ENCODE results near the gene C16orf86. TPM values are rescaled to one million over a fixed set of nuclear protein-coding genes. Genes with fewer than 3 reads are reported as not detected.

Gene C16orf86
- total RNA-seq, 1 experiment from 2014 or later = 0.34 TPM

DNA sequence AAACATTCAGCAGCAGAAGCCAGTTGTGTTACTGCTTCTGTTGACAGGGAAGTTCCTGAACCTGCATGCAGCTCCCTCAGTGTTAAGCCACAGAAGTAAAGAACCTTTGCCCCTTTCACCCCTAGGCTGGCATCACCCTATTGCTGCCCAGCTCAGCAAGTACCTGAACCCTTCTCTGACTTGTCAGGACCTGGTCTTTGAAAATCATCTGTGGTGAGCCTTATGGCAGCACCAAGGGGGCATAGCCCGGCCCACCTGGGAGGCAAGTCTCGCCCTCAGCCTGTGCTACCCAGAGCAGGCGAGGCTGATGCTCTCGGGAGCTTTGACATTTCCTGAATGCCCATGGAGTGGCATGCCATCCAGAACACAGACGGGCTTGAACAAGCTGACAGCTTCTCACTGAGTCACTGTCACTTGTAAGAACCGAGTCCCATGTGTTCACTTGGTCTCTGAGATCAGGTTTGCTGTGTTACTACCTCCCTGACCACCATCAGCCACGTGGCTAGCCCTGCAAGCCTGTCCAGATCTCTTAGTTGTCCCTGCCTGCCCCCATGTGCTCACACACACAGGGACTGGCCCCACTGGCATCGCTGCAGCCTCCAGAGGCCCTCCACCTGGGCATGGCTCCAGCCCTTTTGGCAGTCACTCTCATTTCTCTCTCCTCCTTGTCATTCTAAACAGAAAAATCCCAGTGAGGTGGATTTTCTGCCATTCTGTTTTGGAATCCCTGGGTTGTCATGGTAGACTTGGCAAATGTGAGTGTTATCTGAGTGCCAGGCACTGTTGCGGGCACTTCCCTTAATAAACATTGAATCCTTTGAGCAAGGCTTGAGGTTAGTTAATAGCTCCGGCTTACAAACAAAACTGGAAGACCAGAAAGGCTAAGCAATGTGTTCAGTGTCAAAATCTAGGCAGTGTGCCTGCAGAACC, 24.6 kb upstream of the C16orf86 start:
- Histone ChIP-seq H3K4me1 (peaks cover 4% of the 10 kb centered on the region; the same call in 1 of the 2 replicates), H3K27me3 (replicated peaks; ENCODE audit: control insufficient read depth, insufficient read depth, low read length) (no peaks in the 10 kb centered on the region), H3K36me3 (ENCODE audit: control insufficient read depth, insufficient read depth, low read length) (peaks cover 1% of the 10 kb centered on the region; the same call in 1 of the 2 replicates), H3K4me3 (ENCODE audit: low read depth, low read length) (no peak overlapping the region), H3K9me3 (no peaks in the 10 kb centered on the region)
- ChIA-PET CTCF (interaction anchor here (0.6 to 5.8 kb wide), 3 partner anchors 95 to 765 kb away, joined by 3 to 45 read pairs (median 6); no protein-coding TSS in a partner anchor), POLR2A (no interaction called here)
- BruUV-seq (replicated peaks) = no TSS peak
- peaks cover 44% of the 10 kb centered on the region for H3K36me3 Mint-ChIP-seq (ENCODE audit: insufficient read depth, unreplicated experiment)
- H3K9me3 Mint-ChIP-seq (ENCODE audit: unreplicated experiment) = no peaks in the 10 kb centered on the region
- intact Hi-C loops (cut with micrococcal nuclease; ENCODE audit: unreplicated experiment) = no loop called here
- H3K27ac Mint-ChIP-seq (ENCODE audit: unreplicated experiment) = no peak overlapping the region
- no peaks in the 10 kb centered on the region for H3K4me1 Mint-ChIP-seq (ENCODE audit: low read depth, unreplicated experiment)
- no peak overlapping the region for H3K4me3 Mint-ChIP-seq (ENCODE audit: unreplicated experiment)
- no peak for DNase-seq
- no peaks in the 10 kb centered on the region for H3K27me3 Mint-ChIP-seq (ENCODE audit: insufficient read depth, unreplicated experiment)
- TF ChIP-seq, protein P1, sequence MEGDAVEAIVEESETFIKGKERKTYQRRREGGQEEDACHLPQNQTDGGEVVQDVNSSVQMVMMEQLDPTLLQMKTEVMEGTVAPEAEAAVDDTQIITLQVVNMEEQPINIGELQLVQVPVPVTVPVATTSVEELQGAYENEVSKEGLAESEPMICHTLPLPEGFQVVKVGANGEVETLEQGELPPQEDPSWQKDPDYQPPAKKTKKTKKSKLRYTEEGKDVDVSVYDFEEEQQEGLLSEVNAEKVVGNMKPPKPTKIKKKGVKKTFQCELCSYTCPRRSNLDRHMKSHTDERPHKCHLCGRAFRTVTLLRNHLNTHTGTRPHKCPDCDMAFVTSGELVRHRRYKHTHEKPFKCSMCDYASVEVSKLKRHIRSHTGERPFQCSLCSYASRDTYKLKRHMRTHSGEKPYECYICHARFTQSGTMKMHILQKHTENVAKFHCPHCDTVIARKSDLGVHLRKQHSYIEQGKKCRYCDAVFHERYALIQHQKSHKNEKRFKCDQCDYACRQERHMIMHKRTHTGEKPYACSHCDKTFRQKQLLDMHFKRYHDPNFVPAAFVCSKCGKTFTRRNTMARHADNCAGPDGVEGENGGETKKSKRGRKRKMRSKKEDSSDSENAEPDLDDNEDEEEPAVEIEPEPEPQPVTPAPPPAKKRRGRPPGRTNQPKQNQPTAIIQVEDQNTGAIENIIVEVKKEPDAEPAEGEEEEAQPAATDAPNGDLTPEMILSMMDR (IDR thresholded peaks at IDR 0.05; ENCODE audit: insufficient read depth in 1 of 2, low read depth in 1 of 2, low read length in 1 of 2, severe bottlenecking in 1 of 2, unreplicated experiment in 1 of 2) = no peak

DNA sequence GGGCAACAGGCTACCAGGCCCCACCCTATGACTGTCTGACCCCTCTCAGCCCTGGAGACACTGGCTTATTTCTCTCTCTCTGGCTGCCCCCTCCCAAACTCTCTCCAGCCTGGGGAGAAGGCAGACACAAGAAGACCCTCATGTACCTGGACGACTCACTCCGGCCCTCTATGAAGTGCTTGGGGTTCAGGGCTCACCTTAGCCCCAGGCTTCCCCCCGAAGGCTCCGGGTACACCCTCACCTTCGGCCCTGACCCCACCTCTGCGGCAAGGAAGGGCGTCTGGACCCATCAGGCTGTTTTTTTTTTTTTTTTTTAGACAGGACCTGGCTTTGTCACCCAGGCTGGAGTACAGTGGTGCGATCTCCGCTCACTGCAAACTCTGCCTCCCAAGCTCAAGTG, 22.6 kb upstream of the C16orf86 start:
- Mint-ChIP-seq H3K27ac (ENCODE audit: unreplicated experiment) (no peak overlapping the region), H3K9me3 (ENCODE audit: unreplicated experiment) (no peaks in the 10 kb centered on the region), H3K4me1 (ENCODE audit: low read depth, unreplicated experiment) (no peaks in the 10 kb centered on the region), H3K27me3 (ENCODE audit: insufficient read depth, unreplicated experiment) (no peaks in the 10 kb centered on the region), H3K4me3 (ENCODE audit: unreplicated experiment) (peak overlapping the region; percentile 60), H3K36me3 (ENCODE audit: insufficient read depth, unreplicated experiment) (peaks cover 25% of the 10 kb centered on the region)
- no peak for DNase-seq
- intact Hi-C loops (cut with micrococcal nuclease; ENCODE audit: unreplicated experiment) = loop anchor here (1.0 to 2.0 kb wide), 3 partner anchors 81 to 123 kb away; partner anchors contain the start of gene CTCF
- TF ChIP-seq, protein P1 (IDR thresholded peaks at IDR 0.05; ENCODE audit: insufficient read depth in 1 of 2, low read depth in 1 of 2, low read length in 1 of 2, severe bottlenecking in 1 of 2, unreplicated experiment in 1 of 2) = no peak
- Histone ChIP-seq H3K4me3 (ENCODE audit: low read depth, low read length) (no peak overlapping the region), H3K4me1 (peaks cover 4% of the 10 kb centered on the region; the same call in 1 of the 2 replicates), H3K9me3 (no peaks in the 10 kb centered on the region), H3K36me3 (ENCODE audit: control insufficient read depth, insufficient read depth, low read length) (no peaks in the 10 kb centered on the region), H3K27me3 (replicated peaks; ENCODE audit: control insufficient read depth, insufficient read depth, low read length) (no peaks in the 10 kb centered on the region)
- ChIA-PET CTCF (interaction anchor here (1.2 to 5.8 kb wide), 5 partner anchors 16 to 123 kb away, joined by 4 to 46 read pairs (median 11); partner anchors contain the start of genes ACD, CTCF and PARD6A), POLR2A (interaction anchor here (0.6 kb wide), 1 partner anchor 149 kb away, joined by 3 read pairs; no protein-coding TSS in a partner anchor)
- BruUV-seq (replicated peaks) = no TSS peak

DNA sequence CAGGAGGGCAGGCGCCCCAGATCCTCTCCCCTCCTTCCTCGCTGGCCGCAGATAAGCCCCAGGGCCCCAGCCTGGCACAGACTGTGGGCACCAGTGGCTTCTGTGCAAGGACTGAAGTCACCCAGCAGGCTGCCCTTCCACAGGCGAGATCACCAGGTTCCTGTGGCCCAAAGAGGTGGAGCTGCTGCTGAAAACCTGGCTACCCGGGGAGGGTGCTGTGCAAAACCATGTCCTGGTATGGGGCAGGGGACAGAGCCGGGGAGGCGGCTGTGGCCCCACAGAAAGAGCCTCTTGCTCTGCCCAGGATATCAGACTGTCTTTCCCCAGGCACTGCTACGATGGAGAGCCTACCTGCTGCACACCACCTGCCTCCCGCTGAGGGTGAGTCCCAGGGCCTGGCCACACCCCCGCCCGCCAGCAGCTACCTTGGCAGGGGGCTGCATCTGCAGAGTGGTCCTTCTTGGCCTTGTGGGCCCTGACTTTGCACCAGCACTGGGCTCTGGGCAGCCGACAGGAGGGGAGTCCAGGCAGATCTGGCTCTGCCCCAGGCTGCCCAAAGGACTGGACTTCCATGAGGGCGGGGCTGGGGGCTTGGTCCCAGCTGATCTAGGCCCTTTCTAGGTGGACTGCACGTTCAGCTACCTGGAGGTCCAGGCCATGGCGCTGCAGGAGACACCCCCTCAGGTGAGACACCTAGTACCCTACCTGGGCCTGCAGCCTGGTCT, 21.1 kb upstream of the C16orf86 start:
- CTCF ChIA-PET = interaction anchor here (0.6 to 5.8 kb wide), 9 partner anchors 15 to 254 kb away, joined by 3 to 46 read pairs (median 5); partner anchors contain the start of genes ACD, ATP6V0D1, CTCF and PARD6A
- H3K27me3 Mint-ChIP-seq (ENCODE audit: insufficient read depth, unreplicated experiment) = no peaks in the 10 kb centered on the region
- peak overlapping the region; percentile 60 for H3K4me3 Mint-ChIP-seq (ENCODE audit: unreplicated experiment)

More for the DNA sequence above, 21.1 kb upstream of the C16orf86 start:
- no peak for DNase-seq
- POLR2A ChIA-PET = no interaction called here
- Mint-ChIP-seq H3K4me1 (ENCODE audit: low read depth, unreplicated experiment) (no peaks in the 10 kb centered on the region), H3K27ac (ENCODE audit: unreplicated experiment) (no peak overlapping the region), H3K36me3 (ENCODE audit: insufficient read depth, unreplicated experiment) (peaks cover 14% of the 10 kb centered on the region), H3K9me3 (ENCODE audit: unreplicated experiment) (no peaks in the 10 kb centered on the region)
- BruUV-seq (replicated peaks) = TSS peak; percentile 19
- TF ChIP-seq, protein P1 (IDR thresholded peaks at IDR 0.05; ENCODE audit: insufficient read depth in 1 of 2, low read depth in 1 of 2, low read length in 1 of 2, severe bottlenecking in 1 of 2, unreplicated experiment in 1 of 2) = no peak
- Histone ChIP-seq H3K9me3 (no peaks in the 10 kb centered on the region), H3K36me3 (ENCODE audit: control insufficient read depth, insufficient read depth, low read length) (no peaks in the 10 kb centered on the region), H3K4me3 (ENCODE audit: low read depth, low read length) (peak overlapping the region; percentile 53), H3K4me1 (peaks cover 4% of the 10 kb centered on the region; the same call in 1 of the 2 replicates), H3K27me3 (replicated peaks; ENCODE audit: control insufficient read depth, insufficient read depth, low read length) (no peaks in the 10 kb centered on the region)
- intact Hi-C loops (cut with micrococcal nuclease; ENCODE audit: unreplicated experiment) = loop anchor here (2.0 kb wide), 2 partner anchors 83 to 125 kb away; partner anchors contain the start of gene CTCF
